Activated naive CD8-positive, alpha-beta T cell treated with anti-CD3 and anti-CD28 coated beads, Interleukin-2, amount 50 U/mL, for 24 hours (primary cell): ENCODE measurements around the gene ATE1.
A peak's percentile ranks its signal among the peaks of the same experiment; 100 is the strongest.

Experiments
- ATAC-seq: fragments of 150-1000 bp; cut with Tn5 transposase; one replicate; pipeline ENCODE4 v1.10.0; 2021
- DNase-seq: peaks from one replicate; pipeline ENCODE4 v3.0.0; 2021
- H3K27ac Mint-ChIP-seq: one replicate; pipeline ENCODE4 v1.8.0; 2021; ENCODE audit warnings: mild to moderate bottlenecking, mixed read lengths
- H3K27me3 Mint-ChIP-seq: one replicate; pipeline ENCODE4 v1.8.0; 2021; ENCODE audit warnings: mixed read lengths
- H3K36me3 Mint-ChIP-seq: one replicate; pipeline ENCODE4 v1.8.0; 2021; ENCODE audit warnings: low read depth, mixed read lengths
- H3K4me1 Mint-ChIP-seq: one replicate; pipeline ENCODE4 v1.8.0; 2021; ENCODE audit warnings: mixed read lengths
- H3K4me3 Mint-ChIP-seq: one replicate; pipeline ENCODE4 v1.8.0; 2021; ENCODE audit warnings: mild to moderate bottlenecking, moderate library complexity, mixed read lengths
- H3K9me3 Mint-ChIP-seq: one replicate; pipeline ENCODE4 v1.8.0; 2021; ENCODE audit warnings: mixed read lengths

ATE1 gene

DNA sequence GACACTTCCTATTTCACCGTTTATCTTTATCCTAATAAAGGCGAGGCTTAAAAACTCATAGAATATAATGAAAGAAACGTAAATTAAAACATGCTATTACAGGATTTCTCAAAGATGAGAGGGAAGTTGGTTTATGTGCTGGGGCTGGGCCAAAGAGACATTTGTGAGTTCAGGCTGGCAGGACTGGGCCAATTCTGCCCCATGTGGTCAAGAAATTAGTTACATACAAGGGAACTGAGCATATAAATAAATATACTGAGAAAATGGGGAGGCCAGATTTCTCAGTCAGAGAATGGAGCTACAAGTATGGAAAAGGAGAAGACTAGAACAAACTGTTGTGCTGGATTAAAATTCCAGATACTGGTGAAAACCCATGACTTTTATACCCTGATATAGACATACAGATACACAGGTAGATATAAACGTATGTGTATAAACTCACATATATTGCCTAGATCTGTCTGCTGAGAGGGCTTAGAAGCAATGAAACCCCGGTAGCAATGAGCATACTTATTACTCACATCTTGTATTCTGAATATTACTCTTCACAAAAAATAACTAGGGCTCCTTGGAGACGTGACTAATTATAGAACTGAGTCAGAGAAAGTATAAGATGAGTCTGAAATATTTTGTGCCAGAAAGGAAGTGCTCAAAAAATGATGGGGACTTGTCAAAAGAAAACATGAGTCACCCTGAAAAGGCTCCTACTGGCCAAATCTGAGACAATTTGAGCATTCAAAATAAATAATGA lies 173.9 kb downstream of the ATE1 start:
- no peaks in the 10 kb centered on the region for H3K27me3 Mint-ChIP-seq
- peaks cover 28% of the 10 kb centered on the region for H3K9me3 Mint-ChIP-seq
- DNase-seq (no peak), ATAC-seq (peak; percentile 99)
- peak overlapping the region; percentile 22 for H3K4me3 Mint-ChIP-seq
- H3K27ac Mint-ChIP-seq, result peak overlapping the region; percentile 59
- H3K36me3 Mint-ChIP-seq, result peaks cover 41% of the 10 kb centered on the region
- peaks cover 20% of the 10 kb centered on the region for H3K4me1 Mint-ChIP-seq

DNA sequence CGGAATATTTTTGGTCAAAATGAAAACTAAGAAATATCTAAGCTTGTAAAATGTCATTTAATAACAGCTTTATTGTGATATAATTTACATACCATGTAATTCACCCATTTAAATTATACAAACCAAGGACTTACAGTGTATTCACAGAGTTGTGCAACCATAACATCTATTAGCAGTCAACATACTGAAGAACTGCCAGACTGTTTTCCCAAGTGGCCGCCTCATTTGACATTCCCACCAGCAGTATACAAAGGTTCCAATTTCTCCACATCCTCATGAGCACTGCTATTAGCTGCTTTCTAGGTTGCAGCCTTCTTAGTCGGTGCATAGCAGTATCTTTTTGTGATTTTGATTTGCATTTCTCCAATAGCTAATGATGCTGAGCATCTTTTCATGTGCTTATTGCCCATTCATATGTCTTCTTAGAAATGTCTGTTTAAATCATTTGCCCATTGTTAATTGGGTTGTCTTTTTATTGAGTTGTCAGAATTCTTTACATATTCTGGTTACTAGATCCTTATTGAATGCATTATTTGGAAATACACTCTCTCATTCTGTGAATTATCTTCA lies 176.6 kb downstream of the ATE1 start:
- Mint-ChIP-seq H3K27me3 (no peaks in the 10 kb centered on the region), H3K27ac (no peak overlapping the region), H3K9me3 (peaks cover 12% of the 10 kb centered on the region), H3K36me3 (peaks cover 22% of the 10 kb centered on the region), H3K4me3 (no peak overlapping the region), H3K4me1 (peaks cover 20% of the 10 kb centered on the region)
- ATAC-seq (no peak), DNase-seq (no peak)

- DNase-seq (no peak), ATAC-seq (no peak)
- Mint-ChIP-seq H3K36me3 (peaks cover 13% of the 10 kb centered on the region), H3K4me1 (no peaks in the 10 kb centered on the region), H3K27me3 (no peaks in the 10 kb centered on the region), H3K9me3 (no peaks in the 10 kb centered on the region), H3K27ac (no peak overlapping the region), H3K4me3 (no peak overlapping the region)
These were observed 180.6 kb downstream of the ATE1 start for GRCh38 chr10:121747163-121747775.

DNA sequence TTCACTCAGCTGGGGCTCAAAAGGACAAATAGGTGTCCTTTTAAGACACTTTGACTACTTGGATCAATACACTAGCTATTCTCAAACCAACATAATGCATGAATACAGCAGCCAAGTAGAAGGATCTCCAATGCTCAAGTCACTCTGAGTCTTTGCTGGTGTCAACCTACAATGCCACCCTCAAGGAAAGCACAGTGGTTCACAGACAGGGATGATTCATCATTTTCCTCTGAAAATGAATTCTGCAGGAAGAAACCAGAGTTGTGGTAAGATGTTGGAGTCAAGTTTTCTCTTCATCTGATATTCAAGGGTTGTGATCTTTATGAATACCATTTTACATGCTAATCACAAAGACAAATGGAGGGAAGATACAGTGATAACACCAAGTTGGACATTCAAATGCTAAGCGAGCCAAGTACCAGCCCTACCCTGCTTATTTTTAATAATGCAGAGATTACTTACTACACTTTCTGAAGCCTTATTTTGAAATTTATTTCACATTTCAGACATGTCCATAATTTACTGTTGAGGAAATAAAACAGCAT lies 186.5 kb downstream of the ATE1 start:
- Mint-ChIP-seq H3K4me3 (no peak overlapping the region), H3K36me3 (peaks cover 19% of the 10 kb centered on the region), H3K9me3 (no peaks in the 10 kb centered on the region), H3K27ac (no peak overlapping the region), H3K4me1 (peaks cover 17% of the 10 kb centered on the region), H3K27me3 (peaks cover 9% of the 10 kb centered on the region)
- peak; percentile 50 for ATAC-seq
- no peak for DNase-seq

- no peak overlapping the region for H3K27ac Mint-ChIP-seq
- H3K27me3 Mint-ChIP-seq, result peaks cover 21% of the 10 kb centered on the region
- peaks cover 16% of the 10 kb centered on the region for H3K36me3 Mint-ChIP-seq
These were observed 187.8 kb downstream of the ATE1 start for GRCh38 chr10:121740069-121740468.

DNA sequence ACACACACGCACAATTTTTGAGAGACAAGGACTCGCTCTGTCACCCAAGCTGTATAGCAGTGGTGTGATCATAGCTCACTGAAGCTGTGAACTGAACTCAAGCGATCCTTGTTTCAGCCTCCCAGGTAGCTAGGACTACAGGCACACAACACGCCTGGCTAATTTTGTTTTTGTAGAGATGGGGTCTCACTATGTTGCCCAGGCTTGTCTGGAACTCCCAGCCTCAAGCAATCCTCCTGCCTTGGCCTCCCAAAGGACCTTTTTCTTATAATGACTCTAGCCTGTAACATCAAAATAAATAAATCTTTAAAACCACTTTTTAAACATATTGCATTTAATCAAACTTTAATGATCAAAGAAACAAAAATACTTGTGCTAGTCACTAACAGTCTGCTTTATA lies 188.7 kb downstream of the ATE1 start:
- no peak for DNase-seq
- no peak for ATAC-seq
- peaks cover 23% of the 10 kb centered on the region for H3K27me3 Mint-ChIP-seq
- H3K4me3 Mint-ChIP-seq, result no peak overlapping the region
- H3K9me3 Mint-ChIP-seq, result no peaks in the 10 kb centered on the region
- no peak overlapping the region for H3K27ac Mint-ChIP-seq
- H3K4me1 Mint-ChIP-seq, result peaks cover 20% of the 10 kb centered on the region
- peaks cover 14% of the 10 kb centered on the region for H3K36me3 Mint-ChIP-seq

More at GRCh38 chr10:121740069-121740468, 187.8 kb downstream of the ATE1 start:
- DNase-seq (no peak), ATAC-seq (no peak)
- no peaks in the 10 kb centered on the region for H3K9me3 Mint-ChIP-seq
- peaks cover 20% of the 10 kb centered on the region for H3K4me1 Mint-ChIP-seq
- H3K4me3 Mint-ChIP-seq, result no peak overlapping the region

- peaks cover 33% of the 10 kb centered on the region for H3K27me3 Mint-ChIP-seq
- no peak for DNase-seq
- H3K4me1 Mint-ChIP-seq, result peaks cover 20% of the 10 kb centered on the region
- no peak overlapping the region for H3K27ac Mint-ChIP-seq
- peaks cover 6% of the 10 kb centered on the region for H3K36me3 Mint-ChIP-seq
- no peak overlapping the region for H3K4me3 Mint-ChIP-seq
- ATAC-seq, result no peak
- H3K9me3 Mint-ChIP-seq, result no peaks in the 10 kb centered on the region
These were observed 191.3 kb downstream of the ATE1 start for GRCh38 chr10:121736315-121737130.

DNA sequence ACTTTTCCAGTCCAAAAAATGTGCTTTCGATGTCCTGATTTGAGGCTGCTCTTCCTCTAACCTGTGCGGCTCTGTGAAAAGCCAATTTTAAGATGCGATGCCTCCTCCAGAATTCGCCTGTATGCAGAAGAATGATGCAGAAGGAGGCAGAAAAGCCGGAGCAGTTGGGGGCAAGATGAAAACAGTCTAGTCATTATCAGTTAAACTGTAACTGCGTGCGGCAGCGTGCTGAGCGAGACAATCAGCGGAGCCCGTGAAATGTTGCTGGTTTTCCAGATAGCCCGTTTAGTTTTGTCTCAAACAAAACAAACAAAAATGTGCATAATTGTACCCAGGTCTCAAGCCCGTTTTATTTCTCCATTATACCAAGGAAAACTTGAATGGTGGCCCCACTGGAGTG lies 192.6 kb downstream of the ATE1 start:
- Mint-ChIP-seq H3K9me3 (no peaks in the 10 kb centered on the region), H3K27ac (no peak overlapping the region), H3K27me3 (peaks cover 37% of the 10 kb centered on the region), H3K4me1 (peaks cover 15% of the 10 kb centered on the region), H3K36me3 (no peaks in the 10 kb centered on the region), H3K4me3 (no peak overlapping the region)
- DNase-seq (no peak), ATAC-seq (no peak)

DNA sequence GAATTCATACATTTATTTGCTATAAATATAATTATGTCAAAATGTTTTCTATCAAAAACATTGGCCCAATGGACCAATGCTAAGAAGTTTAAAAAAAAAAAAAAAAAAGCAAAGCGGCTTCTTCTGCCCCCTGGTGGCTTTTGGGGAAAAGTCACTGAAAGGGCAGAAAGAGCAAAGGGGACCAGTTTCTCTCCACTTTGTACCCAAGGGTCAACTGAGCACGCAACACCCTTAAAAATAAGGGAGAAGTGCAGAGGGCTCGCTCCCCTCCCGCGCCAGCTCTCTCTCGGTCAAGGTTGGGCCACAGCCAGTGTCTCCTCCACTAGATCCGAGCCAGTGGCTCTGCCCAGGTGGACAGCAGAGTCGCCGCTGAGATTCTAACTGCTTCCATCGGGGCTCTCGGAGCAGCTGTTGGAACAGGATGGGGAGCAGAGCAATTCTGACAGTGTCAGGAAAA lies 193.2 kb downstream of the ATE1 start:
- no peak overlapping the region for H3K4me3 Mint-ChIP-seq
- H3K27me3 Mint-ChIP-seq, result peaks cover 37% of the 10 kb centered on the region
- peaks cover 15% of the 10 kb centered on the region for H3K4me1 Mint-ChIP-seq
- no peaks in the 10 kb centered on the region for H3K9me3 Mint-ChIP-seq
- H3K27ac Mint-ChIP-seq, result no peak overlapping the region
- ATAC-seq (no peak), DNase-seq (peak; percentile 27)
- H3K36me3 Mint-ChIP-seq, result no peaks in the 10 kb centered on the region

DNA sequence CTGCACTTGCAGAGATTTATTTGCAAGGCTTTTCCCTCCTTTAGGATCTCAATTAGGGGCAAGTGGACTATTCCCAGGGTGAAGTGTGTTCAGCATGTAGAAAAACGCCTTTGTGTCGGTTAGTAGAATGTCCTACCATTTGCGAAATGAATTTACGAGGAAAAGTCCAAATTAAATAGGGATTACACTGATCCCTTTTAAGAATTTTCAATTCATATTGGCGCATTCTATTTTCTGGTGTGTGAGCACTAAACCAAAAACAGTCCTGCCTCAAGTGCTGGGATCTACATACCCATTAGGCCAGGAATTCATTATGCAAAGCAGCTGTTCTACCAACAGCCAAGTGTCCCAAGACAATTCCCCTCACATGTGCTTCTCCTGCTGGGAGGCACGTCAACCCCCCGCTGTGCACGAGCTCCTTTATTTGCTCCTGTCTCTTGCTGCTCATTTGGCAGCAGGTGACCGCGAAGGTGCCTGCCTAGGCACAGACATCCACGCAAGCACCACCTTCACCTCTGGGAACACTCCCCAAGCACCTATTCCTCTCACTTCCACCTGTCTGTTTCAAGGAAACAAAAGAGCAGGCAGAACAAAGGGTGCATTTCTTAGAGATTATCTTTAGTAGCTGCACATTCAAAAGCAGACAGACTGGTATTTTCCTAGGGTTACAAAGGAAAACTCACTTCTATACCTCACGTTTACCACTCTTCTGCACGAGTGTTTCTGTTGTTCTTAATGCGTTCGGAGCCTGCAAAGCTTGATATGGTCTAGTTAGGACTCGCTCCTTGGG lies 195.0 kb downstream of the ATE1 start:
- DNase-seq (no peak), ATAC-seq (no peak)
- peaks cover 39% of the 10 kb centered on the region for H3K27me3 Mint-ChIP-seq
- H3K27ac Mint-ChIP-seq, result no peak overlapping the region
- no peak overlapping the region for H3K4me3 Mint-ChIP-seq
- no peaks in the 10 kb centered on the region for H3K9me3 Mint-ChIP-seq
- H3K4me1 Mint-ChIP-seq, result peaks cover 6% of the 10 kb centered on the region
- H3K36me3 Mint-ChIP-seq, result no peaks in the 10 kb centered on the region

- H3K27me3 Mint-ChIP-seq, result peaks cover 36% of the 10 kb centered on the region
- no peak overlapping the region for H3K27ac Mint-ChIP-seq
- no peaks in the 10 kb centered on the region for H3K9me3 Mint-ChIP-seq
- DNase-seq, result no peak
- peaks cover 4% of the 10 kb centered on the region for H3K4me1 Mint-ChIP-seq
- ATAC-seq, result no peak
- H3K36me3 Mint-ChIP-seq, result no peaks in the 10 kb centered on the region
- no peak overlapping the region for H3K4me3 Mint-ChIP-seq
These were observed 195.7 kb downstream of the ATE1 start for GRCh38 chr10:121732172-121732571.

DNA sequence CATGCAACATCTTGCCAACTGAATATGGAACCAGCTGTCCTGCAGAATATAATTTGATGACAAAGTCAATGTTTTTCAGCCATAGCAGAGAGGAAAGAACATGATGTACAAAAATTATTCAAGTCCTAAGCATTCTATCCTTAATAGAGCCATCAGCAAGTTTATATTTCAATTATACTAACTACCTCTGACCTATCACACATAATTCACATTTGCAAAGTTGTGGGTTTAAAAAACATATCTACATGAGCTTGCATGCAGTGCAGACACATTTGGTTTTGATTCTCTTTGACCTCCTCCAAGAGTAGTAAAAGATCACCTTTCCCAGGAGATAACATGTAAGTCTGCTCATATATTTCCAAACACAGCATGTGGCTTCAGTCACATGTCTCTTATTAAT lies 203.5 kb downstream of the ATE1 start:
- Mint-ChIP-seq H3K27ac (no peak overlapping the region), H3K9me3 (peaks cover 4% of the 10 kb centered on the region), H3K4me3 (no peak overlapping the region), H3K36me3 (no peaks in the 10 kb centered on the region), H3K27me3 (peaks cover 11% of the 10 kb centered on the region), H3K4me1 (no peaks in the 10 kb centered on the region)
- DNase-seq (no peak), ATAC-seq (no peak)

DNA sequence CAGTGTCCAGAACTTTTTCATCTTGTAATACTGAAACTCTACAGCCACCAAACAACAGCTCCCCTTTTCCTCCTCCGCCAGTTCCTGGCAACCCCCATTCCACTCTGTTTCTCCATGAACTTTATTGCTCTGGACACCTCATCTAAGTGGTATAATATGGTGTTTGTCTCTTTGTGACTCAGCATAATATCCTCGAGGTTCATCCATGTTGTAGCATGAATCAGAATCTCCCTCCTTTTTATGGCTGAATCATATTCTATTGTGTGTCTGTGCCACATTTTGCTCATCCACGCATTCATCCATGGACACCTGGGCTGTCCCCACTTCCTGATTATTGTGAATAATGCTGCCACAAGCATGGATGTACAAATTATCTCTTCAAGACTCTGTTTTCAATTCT lies 205.2 kb downstream of the ATE1 start:
- H3K36me3 Mint-ChIP-seq, result no peaks in the 10 kb centered on the region
- H3K4me1 Mint-ChIP-seq, result no peaks in the 10 kb centered on the region
- ATAC-seq, result no peak
- H3K4me3 Mint-ChIP-seq, result no peak overlapping the region
- no peak for DNase-seq
- H3K9me3 Mint-ChIP-seq, result peaks cover 4% of the 10 kb centered on the region
- H3K27me3 Mint-ChIP-seq, result peaks cover 15% of the 10 kb centered on the region
- H3K27ac Mint-ChIP-seq, result no peak overlapping the region

- H3K4me3 Mint-ChIP-seq, result no peak overlapping the region
These were observed 206.6 kb downstream of the ATE1 start for GRCh38 chr10:121721257-121721656.

More at GRCh38 chr10:121721257-121721656, 206.6 kb downstream of the ATE1 start:
- Mint-ChIP-seq H3K27ac (no peak overlapping the region), H3K36me3 (no peaks in the 10 kb centered on the region), H3K4me1 (no peaks in the 10 kb centered on the region), H3K27me3 (peaks cover 15% of the 10 kb centered on the region), H3K9me3 (peaks cover 4% of the 10 kb centered on the region)
- ATAC-seq (no peak), DNase-seq (no peak)
